Muscle of back (tissue), 11 donors: Measurements from ENCODE around the gene SUPT6H. TPM values are rescaled to one million over a fixed set of nuclear protein-coding genes. Genes with fewer than 3 reads are reported as not detected.
"Not testable (repeated sequence)": the region's sequence is repeated elsewhere in the genome, so short reads cannot be mapped to it uniquely, and the experiment has no call there.

Experiments
- DNase-seq, 3 donors: peaks; one replicate each; pipeline versions ENCODE4 v3.0.0 to v3.0.0-alpha.2; 2013
- polyA plus RNA-seq, 10 donors: library from polyadenylated mRNA; unstranded; fragments of 120-200 nt; gene quantifications; one replicate each; pipeline ENCODE4 v1.2.1, GENCODE V29; 2013; ENCODE audit not compliant: insufficient read length in 10 of 10

SUPT6H gene
- polyA plus RNA-seq, 10 donors = 36.8 to 47.7 (median 41.7) TPM

DNA sequence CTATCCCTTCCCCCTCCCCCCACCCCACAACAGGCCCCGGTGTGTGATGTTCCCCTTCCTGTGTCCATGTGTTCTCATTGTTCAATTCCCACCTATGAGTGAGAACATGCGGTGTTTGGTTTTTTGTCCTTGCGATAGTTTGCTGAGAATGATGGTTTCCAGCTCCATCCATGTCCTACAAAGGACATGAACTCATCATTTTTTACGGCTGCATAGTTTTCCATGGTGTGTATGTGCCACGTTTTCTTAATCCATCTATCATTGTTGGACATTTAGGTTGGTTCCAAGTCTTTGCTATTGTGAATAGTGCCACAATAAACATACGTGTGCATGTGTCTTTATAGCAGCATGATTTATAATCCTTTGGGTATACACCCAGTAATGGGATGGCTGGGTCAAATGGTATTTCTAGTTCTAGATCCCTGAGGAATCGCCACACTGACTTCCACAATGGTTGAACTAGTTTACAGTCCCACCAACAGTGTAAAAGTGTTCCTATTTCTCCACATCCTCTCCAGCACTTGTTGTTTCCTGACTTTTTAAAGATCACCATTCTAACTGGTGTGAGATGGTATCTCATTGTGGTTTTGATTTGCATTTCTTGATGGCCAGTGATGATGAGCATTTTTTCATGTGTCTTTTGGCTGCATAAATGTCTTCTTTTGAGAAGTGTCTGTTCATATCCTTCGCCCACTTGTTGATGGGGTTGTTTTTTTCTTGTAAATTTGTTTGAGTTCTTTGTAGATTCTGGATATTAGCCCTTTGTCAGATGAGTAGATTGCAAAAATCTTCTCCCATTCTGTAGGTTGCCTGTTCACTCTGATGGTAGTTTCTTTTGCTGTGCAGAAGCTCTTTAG is 74.1 kb downstream of the SUPT6H start:
- not testable (repeated sequence) for DNase-seq

DNA sequence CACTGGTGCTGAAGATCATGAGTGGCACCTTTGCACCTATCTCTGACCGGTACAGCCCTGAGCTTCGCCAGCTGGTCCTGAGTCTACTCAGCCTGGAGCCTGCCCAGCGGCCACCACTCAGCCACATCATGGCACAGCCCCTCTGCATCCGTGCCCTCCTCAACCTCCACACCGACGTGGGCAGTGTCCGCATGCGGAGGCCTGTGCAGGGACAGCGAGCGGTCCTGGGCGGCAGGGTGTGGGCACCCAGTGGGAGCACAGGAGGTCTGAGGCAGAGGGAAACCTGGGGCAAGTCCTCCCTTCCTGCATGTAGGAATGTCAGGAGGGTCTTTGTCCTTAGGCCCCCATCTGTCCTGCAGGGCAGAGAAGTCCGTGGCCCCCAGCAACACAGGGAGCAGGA is 75.3 kb downstream of the SUPT6H start:
- no peak for DNase-seq

DNA sequence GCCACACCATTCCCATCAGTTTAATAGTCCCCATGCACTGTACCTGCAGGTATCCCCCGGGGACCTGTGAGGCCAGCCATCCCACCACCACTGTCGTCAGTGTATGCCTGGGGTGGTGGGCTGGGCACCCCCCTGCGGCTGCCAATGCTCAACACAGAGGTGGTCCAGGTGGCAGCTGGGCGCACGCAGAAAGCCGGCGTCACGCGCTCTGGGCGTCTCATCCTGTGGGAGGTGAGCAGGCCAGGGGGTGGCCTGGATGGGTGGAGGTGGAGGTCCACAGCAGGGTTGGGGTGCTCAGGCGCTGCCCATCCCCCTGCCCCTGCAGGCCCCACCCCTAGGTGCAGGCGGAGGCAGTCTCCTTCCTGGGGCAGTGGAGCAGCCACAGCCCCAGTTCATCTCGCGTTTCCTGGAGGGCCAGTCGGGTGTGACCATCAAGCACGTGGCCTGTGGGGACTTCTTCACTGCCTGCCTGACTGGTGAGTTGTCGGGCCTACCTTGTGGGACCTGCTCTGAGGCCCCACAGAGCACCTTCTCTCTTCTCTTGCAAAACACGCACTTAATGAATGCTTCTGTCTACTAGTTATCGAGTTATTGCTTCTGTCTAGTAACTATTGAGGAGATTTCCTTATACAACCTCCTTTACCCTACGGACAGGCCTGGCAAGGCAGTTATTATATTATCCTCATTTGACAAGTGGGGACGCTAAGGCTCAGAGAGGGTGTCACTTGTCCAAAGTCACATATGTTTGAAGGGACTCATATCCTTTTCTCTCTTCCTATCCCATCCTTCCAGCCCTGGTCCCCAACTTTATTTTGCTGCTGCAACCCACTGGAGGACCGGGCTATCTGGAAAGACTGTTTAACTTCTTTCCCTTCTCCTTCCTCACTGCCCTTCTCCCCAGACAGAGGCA is 76.0 kb downstream of the SUPT6H start:
- no peak for DNase-seq

DNA sequence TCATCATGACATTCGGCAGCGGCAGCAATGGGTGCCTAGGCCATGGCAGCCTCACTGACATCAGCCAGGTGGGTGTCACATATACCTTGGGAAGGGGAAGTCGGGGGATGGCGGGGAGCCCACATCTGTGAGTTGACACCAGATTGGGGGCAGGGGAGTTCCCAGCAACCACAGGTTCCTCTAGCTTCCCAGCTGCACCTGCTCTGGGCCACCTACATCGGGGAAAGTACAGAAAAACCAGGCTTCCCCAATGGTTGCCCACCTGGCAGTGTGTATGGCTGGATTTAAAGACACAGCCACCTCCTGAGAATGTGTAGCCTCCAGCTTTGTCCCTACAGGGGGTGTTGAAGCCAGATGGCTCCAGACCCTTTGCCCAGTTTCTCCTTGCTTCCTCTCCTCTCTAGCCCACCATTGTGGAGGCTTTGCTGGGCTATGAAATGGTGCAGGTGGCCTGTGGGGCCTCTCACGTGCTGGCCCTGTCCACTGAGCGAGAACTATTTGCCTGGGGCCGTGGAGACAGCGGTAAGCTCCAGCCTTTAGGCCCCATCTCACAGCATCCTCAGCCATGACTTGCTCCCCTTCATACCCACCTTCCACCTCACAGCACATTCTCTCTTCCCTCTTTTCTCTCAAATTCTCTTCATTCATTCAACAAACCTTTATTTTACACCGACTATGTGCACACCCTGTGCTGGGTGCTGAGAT is 76.8 kb downstream of the SUPT6H start:
- no peak for DNase-seq

DNA sequence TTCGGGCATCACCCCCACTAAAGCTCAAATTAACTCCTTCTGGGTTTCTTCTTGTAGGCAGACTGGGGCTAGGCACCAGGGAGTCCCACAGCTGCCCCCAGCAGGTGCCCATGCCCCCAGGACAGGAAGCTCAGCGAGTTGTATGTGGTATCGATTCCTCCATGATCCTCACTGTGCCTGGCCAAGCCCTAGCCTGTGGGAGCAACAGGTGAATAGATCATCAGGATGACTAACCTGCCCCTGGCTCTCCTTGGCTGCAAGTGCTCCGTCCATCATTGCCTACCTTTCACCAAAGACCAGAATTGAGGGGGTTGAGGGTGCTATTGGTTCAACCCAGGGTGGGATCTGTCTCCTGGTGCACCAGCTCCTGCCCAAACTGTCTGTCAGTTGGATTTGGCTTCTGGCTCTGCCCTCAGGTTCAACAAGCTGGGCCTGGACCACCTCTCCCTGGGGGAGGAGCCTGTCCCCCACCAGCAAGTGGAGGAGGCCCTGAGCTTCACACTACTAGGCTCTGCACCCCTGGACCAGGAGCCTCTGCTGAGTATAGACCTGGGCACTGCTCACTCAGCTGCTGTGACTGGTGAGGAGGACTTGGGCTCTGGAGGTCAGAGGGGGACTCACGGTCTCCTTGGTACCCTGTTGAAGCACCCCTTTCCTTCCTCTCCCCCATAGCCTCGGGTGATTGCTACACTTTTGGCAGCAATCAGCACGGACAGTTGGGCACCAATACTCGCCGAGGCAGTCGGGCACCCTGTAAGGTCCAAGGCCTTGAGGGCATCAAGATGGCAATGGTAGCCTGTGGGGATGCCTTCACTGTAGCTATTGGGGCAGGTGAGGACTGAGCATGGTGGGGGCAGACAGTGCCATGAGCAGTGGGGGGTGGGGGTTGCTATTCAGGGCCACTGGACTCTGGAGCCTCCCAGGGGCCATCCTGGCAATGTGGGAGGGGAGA is 78.7 kb downstream of the SUPT6H start:
- DNase-seq = no peak

DNA sequence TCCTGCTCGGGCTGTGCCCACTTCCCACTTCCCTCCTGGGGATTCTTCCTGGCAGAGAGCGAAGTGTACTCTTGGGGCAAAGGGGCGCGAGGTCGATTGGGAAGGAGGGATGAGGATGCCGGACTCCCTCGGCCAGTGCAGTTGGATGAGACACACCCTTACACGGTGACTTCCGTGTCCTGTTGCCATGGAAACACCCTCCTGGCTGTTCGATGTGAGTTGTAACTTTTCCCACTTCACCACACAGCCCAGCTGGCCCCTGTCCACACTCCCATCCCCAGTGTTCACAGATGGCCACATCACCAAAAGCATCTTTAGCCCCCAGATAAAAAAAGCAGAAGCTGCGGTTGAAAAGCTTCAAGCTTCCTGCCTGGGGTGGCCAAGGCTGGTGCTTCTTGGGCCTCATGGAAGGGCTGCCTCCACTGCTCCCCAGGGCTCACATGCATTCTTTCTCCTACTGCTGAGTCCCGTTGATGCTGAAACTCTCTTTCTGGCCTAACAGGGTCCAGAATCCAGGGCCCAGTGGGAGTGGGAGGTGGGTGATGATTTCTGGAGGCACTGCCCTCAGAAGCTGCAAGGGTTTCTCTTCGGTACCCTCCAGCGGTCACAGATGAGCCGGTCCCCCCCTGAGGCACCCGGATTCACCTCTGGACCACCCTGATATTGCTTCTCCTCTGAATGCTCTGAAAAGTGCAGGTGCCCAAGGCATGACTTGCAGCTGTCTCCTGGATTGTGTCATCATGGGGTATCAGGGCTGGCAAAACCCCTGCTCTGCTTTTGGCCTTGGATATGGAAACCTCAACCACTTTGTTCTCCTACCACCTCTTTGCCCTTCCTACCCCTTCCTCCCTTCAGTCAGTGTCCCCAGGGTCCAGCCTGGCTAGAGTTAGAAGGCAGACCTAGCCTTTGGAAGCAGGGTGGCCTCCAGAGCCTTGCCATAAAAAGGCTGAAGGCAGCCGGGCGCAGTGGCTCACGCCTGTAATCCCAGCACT is 79.6 kb downstream of the SUPT6H start:
- peak in 1 of 3 donors; percentile 32 for DNase-seq

DNA sequence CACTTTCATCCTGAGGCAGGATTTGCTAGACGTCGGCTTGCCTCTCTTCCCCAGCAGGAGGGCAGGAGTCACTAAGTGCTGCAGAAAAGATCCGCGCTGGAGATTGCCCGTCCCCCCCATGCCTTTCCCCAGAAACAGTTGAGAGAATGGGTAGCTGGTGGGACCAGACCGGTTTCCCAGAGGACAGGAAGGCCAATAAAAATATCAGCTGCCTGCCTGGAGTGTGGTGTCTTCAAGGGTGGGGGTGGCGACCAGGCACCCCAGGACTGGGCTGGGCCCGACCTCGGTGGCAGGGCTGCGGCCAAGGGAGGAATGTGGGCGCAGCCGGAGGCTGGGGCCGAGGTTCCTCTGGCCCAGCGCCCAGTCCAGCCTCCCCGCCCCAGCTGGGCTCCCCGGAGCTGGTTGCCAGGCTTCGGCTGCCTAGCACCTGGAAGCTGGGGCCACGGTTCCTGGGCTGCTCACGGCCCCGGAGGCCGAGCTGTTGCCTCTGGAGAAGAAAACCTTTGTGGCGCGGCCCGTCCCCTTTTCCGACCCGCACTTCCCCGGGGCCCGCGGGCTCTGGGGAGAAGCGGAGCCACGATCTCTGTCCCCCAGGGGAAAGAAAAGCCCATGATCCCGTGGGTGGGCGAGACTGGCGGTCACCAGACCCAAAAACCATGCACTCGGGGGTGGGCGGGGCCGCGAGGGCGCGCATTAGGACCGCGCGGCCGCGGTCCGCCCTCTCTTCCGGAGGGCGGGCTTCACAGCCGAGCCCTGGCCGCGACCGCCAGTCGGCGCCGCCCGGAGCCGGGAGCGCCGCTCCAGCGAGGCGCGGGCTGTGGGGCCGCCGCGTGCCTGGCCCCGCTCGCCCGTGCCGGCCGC is 81.5 kb downstream of the SUPT6H start, which contains the start of gene TRAF4:
TSS of gene TRAF4 (plus strand) at position 769 of the 861 bp plus-strand sequence. CDS start 102 bp downstream, outside the sequence.
- peak; percentile 85 to 94 (median 91) for DNase-seq

DNA sequence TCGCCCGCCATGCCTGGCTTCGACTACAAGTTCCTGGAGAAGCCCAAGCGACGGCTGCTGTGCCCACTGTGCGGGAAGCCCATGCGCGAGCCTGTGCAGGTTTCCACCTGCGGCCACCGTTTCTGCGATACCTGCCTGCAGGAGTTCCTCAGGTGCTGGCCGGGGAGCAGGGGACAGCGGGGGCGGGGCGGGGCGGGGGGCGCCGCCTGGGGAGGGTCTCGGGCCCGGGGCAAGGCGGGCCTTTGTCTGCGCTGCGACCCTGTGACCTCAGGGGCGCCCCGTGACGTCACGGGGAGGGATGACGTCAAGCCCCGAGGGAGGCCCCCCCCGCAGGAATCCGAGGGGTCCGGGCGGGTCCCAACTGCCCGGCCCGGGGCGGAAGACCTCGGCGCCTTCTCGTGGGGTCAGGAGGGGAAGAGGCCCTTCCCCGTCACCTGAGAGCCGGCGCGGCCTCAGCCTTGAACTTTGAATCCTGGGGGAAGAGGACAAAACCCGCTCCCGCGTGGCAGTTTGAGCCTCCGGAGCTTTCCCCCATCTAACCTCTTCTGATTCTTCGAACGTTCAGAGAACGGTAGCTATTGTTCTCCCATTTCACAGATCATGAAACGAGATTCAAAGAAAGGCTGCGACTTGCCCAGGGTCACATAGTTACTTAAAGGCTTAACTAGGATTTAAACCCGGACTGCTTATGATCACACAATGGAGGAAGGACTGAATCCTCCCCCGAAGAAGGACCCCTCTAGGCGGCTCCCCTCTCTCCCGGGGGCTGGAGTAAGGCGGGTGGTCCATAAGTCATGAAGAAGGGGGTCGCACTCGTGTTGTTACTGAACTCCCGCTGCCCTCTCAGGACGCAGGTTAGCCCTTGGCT is 82.3 kb downstream of the SUPT6H start:
- peak; percentile 43 to 81 (median 69) for DNase-seq

DNA sequence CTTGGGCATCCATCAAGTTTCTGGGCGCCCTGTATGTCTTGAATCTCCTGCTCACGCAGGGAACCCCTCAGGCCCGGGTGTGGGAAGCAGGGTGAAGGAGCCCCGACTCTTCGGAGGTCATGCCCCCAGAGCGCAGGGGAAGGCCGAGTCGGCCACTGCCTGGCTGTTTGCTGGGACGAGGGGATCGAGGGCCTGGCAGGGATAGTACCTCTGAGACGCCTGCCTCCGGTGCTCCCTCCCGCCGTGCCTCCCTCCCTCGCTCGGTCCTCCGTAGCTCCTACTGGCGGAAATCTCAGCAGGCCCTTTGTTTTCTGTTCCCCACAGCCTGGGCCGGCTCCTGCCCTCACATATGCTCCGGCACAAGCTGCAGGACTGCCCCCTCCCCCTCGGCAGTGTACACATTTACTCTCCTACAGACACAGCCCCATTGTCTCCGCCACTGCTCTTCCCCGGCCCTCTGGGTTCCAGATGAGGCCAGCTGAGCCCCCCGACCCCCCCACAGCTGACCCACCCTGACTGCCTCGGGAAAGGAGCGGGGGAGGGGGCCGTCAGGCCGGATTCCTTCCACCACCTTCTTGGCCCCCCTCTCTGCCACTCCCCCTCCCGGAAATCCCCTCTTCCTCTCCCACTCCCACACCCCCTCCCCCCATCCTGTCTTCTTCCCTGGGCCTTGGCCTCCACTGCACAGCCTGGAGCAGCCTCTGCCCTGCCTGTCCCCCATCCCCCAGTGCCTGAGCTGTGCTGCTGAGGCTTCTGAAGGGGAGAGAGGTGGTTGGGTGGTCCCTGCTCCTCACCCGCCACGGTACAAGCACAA is 83.2 kb downstream of the SUPT6H start:
- DNase-seq = peak in 2 of 3 donors; percentile 49 to 84

DNA sequence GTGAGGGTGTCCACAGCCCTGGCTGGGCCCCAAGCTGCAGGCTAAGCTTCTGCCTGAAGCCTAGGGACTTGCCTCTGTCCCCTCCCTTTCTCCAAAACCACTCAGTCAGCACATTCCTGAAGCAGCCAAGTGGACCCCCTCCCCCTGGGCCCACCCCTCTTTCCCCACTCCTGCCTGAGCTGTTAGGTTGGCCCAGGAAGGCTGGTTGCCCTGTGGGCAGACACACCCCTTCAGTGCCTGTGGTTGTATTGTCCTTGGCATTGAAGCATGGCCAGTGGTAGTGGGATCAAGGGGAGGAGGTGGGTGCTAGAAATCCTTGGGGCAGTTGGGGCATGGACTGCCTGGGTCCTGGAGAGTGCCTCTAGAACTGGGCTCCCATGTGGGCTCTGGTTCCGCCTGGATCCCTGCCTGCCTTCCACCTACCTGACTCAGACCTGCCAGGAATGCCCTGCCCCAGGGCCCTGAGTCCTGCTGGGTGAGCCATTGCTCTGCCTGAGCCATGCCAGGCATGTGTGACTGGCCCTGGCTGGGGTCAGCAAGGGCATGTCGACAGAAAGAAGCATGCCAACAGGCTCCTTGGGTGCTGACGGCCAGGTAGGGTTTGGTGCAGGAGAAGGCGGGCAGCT is 83.9 kb downstream of the SUPT6H start:
- DNase-seq = peak in 1 of 3 donors; percentile 31

DNA sequence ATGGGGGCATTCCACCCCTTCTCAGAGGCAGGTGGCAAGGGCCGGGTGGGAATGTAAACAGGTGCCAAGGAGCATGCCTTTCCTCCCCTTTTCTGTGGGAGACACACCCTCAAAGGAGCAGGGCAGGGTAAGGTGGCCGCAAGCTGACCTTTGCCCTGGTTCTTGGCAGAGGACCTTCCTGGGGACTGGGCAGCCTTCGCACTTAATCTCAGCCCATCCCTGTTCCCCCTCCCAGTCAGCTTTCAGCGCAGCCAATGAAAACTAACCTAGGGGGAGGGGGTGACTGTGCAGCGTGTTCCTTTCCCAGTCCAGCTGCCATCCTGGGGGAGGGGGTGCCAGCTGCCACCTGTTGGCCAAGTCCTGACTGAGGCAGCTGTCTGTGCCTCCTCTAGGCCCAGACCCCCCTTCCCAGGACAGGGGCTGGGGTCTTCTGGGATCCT is 84.6 kb downstream of the SUPT6H start:
- DNase-seq = peak in 2 of 3 donors; percentile 59 to 77

DNA sequence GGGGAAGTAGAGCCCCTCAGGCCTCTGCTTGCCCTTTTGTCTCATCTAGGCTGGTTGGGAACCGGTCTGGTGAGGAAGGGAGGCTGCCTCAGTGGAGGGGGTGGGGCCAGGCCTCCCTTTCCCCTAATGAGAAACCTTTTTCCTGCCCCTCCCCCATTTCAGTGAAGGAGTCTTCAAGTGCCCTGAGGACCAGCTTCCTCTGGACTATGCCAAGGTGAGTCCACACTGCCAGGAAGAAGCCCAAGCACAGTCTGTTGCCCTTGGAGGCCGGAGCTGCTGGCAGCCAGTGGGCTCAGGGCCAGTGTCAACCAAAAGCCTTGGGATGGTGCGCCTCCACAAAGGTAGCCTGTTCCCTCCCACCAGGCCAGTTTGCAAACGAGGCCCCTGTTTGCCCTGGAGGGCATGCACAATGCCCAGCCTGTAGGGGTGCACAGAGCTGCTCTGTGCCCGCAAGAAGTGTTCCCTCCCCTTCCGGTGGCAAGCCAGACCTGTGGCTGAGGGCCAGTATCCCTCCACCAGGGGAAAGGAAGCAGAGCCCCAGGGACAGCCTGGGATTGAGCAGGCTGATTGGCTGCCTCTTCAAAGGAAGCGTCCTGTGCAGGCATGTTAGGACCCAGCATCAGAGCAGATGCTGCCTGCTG is 85.2 kb downstream of the SUPT6H start:
- no peak for DNase-seq

DNA sequence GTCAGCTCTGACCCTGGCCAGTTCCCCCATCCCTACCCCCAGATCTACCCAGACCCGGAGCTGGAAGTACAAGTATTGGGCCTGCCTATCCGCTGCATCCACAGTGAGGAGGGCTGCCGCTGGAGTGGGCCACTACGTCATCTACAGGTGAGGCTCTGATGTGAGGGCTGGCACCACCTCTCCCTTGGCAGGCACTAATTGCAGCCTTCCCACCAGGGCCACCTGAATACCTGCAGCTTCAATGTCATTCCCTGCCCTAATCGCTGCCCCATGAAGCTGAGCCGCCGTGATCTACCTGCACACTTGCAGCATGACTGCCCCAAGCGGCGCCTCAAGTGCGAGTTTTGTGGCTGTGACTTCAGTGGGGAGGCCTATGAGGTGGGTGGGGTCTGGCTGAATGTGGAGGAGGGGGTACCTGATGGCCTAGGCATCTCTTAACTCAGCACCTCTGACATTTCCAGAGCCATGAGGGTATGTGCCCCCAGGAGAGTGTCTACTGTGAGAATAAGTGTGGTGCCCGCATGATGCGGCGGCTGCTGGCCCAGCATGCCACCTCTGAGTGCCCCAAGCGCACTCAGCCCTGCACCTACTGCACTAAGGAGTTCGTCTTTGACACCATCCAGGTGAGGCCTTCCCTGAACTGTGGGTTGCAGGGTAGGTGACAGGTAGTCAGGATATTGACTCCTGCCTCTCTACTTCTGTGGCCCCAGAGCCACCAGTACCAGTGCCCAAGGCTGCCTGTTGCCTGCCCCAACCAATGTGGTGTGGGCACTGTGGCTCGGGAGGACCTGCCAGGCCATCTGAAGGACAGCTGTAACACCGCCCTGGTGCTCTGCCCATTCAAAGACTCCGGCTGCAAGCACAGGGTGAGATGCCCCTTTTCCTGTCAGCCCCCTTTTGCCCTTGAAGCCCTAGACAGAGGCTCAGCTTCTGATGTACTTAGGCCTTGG is 86.1 kb downstream of the SUPT6H start:
- no peak for DNase-seq
